ENCODE results near the gene MLXIP. TPM values are rescaled to one million over a fixed set of nuclear protein-coding genes. Genes with fewer than 3 reads are reported as not detected.

MLXIP gene
- total RNA-seq, 2 donors from 2014 or later = 13.1 to 57.7 TPM

DNA sequence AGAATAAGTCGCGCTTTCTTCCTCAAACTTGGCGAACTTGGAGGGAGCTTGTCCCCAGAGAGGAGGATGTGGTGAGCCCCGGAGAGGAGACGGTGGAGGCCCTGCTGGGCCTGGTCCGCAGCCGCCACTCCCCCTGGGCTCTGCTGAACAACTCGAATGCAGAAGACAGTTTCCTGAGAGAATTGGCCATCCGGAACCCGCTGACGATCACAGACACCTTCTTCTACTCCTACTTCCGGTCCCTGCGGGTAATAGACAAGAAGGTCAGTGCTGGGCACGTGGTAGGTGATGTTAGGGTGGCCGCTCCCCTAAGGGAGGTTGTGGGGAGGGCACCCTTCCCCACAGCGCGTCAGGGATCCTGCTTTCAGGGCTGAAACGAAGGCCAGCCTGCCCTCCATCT, 106.0 kb downstream of the MLXIP start:
- Histone ChIP-seq H3K27ac (no peak overlapping the region), H3K4me1 (replicated peaks) (no peaks in the 10 kb centered on the region), H3K36me3 (no peaks in the 10 kb centered on the region), H3K9me3 (no peaks in the 10 kb centered on the region), H3K27me3 (replicated peaks; ENCODE audit: insufficient read depth) (no peaks in the 10 kb centered on the region), H3K4me3 (no peak overlapping the region)
- no peak for DNase-seq (ENCODE audit: low spot score)
- intact Hi-C loops (cut with DNase I) = no loop called here
- TF ChIP-seq POLR2A (IDR thresholded peaks at IDR 0.05) = no peak
- TF ChIP-seq, protein P1, sequence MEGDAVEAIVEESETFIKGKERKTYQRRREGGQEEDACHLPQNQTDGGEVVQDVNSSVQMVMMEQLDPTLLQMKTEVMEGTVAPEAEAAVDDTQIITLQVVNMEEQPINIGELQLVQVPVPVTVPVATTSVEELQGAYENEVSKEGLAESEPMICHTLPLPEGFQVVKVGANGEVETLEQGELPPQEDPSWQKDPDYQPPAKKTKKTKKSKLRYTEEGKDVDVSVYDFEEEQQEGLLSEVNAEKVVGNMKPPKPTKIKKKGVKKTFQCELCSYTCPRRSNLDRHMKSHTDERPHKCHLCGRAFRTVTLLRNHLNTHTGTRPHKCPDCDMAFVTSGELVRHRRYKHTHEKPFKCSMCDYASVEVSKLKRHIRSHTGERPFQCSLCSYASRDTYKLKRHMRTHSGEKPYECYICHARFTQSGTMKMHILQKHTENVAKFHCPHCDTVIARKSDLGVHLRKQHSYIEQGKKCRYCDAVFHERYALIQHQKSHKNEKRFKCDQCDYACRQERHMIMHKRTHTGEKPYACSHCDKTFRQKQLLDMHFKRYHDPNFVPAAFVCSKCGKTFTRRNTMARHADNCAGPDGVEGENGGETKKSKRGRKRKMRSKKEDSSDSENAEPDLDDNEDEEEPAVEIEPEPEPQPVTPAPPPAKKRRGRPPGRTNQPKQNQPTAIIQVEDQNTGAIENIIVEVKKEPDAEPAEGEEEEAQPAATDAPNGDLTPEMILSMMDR (IDR thresholded peaks at IDR 0.05) = no peak
- no peak for TF ChIP-seq POLR2AphosphoS5 (IDR thresholded peaks at IDR 0.05)
- 84% methylated on average over 18 of the region's 18 CpGs for WGBS

DNA sequence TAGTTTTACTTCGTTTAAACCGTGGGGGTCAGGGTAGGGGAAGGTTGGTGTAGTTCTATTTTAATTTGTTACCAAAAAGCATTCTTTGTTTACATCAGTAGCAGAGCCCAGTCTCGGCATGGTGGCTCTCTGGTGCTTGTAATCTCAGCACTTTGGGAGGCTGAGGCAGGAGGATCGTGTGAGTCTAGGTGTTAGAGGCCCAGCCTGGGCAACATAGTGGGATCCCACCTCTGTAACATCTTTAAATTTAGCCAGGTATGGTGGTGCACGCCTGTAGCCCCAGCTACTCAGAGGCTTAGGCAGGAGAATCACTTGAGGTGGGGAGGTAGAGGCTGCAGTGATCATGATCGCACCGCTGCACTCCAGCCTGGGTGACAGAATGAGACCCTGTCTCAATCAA, 106.5 kb downstream of the MLXIP start:
- 91% methylated on average over 7 of the region's 7 CpGs for WGBS
- Histone ChIP-seq H3K36me3 (no peaks in the 10 kb centered on the region), H3K9me3 (no peaks in the 10 kb centered on the region), H3K27ac (no peak overlapping the region), H3K4me1 (replicated peaks) (no peaks in the 10 kb centered on the region), H3K4me3 (no peak overlapping the region), H3K27me3 (replicated peaks; ENCODE audit: insufficient read depth) (no peaks in the 10 kb centered on the region)
- DNase-seq (ENCODE audit: low spot score) = no peak
- intact Hi-C loops (cut with DNase I) = no loop called here
- TF ChIP-seq, protein P1 (IDR thresholded peaks at IDR 0.05) = no peak
- no peak for TF ChIP-seq POLR2AphosphoS5 (IDR thresholded peaks at IDR 0.05)
- TF ChIP-seq POLR2A (IDR thresholded peaks at IDR 0.05) = no peak

DNA sequence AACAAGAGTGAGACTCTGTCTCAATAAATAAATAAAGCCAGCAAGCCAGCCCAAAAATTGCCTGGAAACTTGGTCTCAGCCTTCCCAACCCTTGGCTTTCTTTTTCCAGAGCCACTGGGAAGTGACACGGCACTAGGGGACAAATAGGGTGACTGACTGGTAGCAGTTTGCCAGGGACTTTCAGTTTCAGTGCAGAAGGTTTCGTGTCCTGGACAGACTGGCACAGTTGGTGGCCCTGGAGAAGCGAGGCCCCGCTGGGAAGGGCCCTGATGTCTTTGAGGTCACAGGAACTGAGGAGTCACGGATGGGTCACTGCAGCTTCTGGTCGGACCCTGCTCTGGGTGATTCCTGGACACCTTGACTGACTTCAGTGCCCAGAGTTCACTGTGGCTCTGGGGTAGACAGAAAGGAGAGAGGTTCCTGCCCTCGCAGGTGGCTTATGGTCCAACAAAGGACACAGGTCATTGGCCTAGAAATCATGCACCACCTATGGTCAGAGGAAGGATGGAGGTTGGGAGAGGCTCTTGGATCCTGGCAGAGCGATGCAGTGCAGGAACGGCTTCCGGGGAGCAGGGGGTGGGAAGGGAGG, 107.0 kb downstream of the MLXIP start:
- Histone ChIP-seq H3K27me3 (replicated peaks; ENCODE audit: insufficient read depth) (no peaks in the 10 kb centered on the region), H3K4me1 (replicated peaks) (no peaks in the 10 kb centered on the region), H3K36me3 (no peaks in the 10 kb centered on the region), H3K9me3 (no peaks in the 10 kb centered on the region), H3K27ac (no peak overlapping the region), H3K4me3 (no peak overlapping the region)
- intact Hi-C loops (cut with DNase I) = no loop called here
- WGBS = 93% methylated on average over 10 of the region's 10 CpGs
- no peak for DNase-seq (ENCODE audit: low spot score)
- TF ChIP-seq POLR2A (IDR thresholded peaks at IDR 0.05) = no peak
- TF ChIP-seq, protein P1 (IDR thresholded peaks at IDR 0.05) = no peak
- no peak for TF ChIP-seq POLR2AphosphoS5 (IDR thresholded peaks at IDR 0.05)

DNA sequence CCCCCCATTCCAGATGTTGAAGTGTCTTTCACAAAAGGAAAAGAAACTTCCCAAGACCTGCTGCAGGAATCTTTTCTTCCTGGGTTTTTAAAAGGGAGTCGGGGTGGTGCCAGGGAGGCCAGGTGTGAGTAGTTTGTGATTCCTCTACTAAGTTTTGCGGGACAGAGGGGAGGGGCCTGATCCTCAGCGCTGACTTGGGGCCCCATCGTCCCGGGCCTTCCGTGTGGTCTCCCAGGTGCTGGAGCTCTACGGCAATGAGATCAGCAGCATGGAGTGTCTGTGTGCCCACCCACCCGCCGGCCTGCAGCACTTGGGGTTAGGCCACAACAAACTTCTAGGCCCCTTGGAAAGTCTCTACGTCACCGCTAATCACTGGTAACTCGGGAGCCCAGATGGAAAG, 108.9 kb downstream of the MLXIP start:
- no peak for DNase-seq (ENCODE audit: low spot score)
- WGBS = 57% methylated on average over 12 of the region's 12 CpGs
- Histone ChIP-seq H3K27ac (no peak overlapping the region), H3K27me3 (replicated peaks; ENCODE audit: insufficient read depth) (no peaks in the 10 kb centered on the region), H3K4me3 (no peak overlapping the region), H3K4me1 (replicated peaks) (no peaks in the 10 kb centered on the region), H3K9me3 (no peaks in the 10 kb centered on the region), H3K36me3 (no peaks in the 10 kb centered on the region)
- intact Hi-C loops (cut with DNase I) = no loop called here
- TF ChIP-seq, protein P1 (IDR thresholded peaks at IDR 0.05) = no peak
- TF ChIP-seq POLR2AphosphoS5 (IDR thresholded peaks at IDR 0.05) = no peak
- TF ChIP-seq POLR2A (IDR thresholded peaks at IDR 0.05) = no peak

Data from prostate gland (tissue), 2 donors.